ENCODE results near the gene AOC2.
A peak's percentile ranks its signal among the peaks of the same experiment; 100 is the strongest.
"Not testable (repeated sequence)": the region's sequence is repeated elsewhere in the genome, so short reads cannot be mapped to it uniquely, and the experiment has no call there.

The AOC2 gene

DNA sequence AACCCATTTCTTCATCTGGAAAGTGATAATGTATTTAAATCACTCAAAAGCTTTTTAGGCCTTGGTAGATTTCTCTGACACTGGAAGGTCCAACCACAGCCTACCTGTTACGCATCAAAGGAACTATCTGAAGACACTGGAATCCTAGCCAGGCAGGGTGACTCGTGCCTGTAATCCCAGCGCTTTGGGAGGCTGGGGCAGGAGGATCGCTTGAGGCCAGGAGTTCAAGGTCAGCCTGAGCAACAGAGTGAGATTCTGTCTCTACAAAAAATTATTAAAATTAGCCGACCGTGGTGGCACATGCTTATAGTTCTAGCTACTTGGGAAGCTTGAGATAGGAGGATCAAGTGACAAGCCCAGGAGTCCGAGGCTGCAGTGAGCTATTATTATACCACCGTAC, 37.8 kb downstream of the AOC2 start:
- no peaks in the 10 kb centered on the region for H4K20me1 ChIP-seq
- H3K4me2 ChIP-seq: no peak overlapping the region; a peak in 1 of 22 replicates
- no peak for TF ChIP-seq Cebpa-rat (IDR thresholded peaks at IDR 0.05)
- H3K27me3 ChIP-seq: no peaks in the 10 kb centered on the region
- H3K9me3 ChIP-seq (replicated peaks in 1 of 11): no peaks in the 10 kb centered on the region
- H3K4me3 ChIP-seq: no peak overlapping the region
- peaks cover 13 to 37% (median 22%) of the 10 kb centered on the region in 10 experiments for H3K4me1 ChIP-seq
- H3K27ac ChIP-seq: no peak overlapping the region
- H3K9ac ChIP-seq: no peak overlapping the region
- no peaks in the 10 kb centered on the region for H3K36me3 ChIP-seq

DNA sequence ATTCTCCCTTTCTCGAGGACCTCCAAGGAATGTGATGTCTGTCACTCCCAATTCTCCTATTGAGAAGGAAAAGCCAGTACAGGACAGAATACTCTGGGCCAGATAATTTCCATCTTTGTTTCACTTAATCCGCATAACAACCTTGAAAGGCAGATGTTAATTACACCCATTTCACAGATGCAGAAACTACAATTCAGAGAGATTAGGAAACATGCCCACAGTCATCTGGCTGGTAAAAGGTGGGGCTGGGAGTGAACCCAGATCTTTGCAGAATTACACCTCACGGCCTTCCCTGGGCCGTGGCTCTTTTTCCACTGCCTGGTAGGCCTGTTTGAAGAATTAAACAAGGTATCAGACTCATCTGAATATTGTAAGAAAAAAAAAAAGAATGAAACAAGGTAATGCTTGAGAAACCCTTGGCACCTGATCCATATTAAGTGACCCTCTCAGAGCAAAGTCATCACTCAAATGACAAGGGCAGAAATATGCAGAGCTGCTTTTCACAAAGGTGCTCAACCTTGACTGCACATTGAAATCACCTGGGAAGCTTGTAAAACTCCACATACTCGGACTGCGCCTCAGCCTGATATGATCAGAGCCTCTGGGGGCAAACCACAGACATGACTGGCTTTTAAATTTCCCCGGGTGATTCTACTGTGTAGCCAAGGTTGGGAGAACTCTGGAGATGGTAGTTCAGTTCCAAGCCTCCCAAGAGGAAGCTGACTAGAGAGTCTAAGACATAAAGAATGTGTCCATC, 39.6 kb downstream of the AOC2 start:
- no peaks in the 10 kb centered on the region for H3K36me3 ChIP-seq
- peak overlapping the region in 2 of 11 experiments; percentile 77 to 83; a peak in 2 of 22 replicates for H3K4me2 ChIP-seq
- no peaks in the 10 kb centered on the region for H3K9me3 ChIP-seq (replicated peaks in 1 of 11)
- H3K4me3 ChIP-seq: no peak overlapping the region
- no peaks in the 10 kb centered on the region for H3K27me3 ChIP-seq
- no peaks in the 10 kb centered on the region for H4K20me1 ChIP-seq
- peaks cover 13 to 48% (median 29%) of the 10 kb centered on the region in 10 experiments for H3K4me1 ChIP-seq
- no peak for TF ChIP-seq Cebpa-rat (IDR thresholded peaks at IDR 0.05)
- H3K27ac ChIP-seq: no peak overlapping the region
- H3K9ac ChIP-seq: no peak overlapping the region

GRCh38 chr17:42885806-42886205, 41.4 kb downstream of the AOC2 start:
- not testable (repeated sequence) for H3K9ac ChIP-seq; H3K36me3 ChIP-seq; H3K4me3 ChIP-seq; H3K27me3 ChIP-seq; H4K20me1 ChIP-seq; H3K9me3 ChIP-seq (replicated peaks in 1 of 11)
- Histone ChIP-seq H3K27ac (peak overlapping the region in 2 of 11 experiments; percentile 25 to 40; a peak in 1 of 22 replicates), H3K4me2 (peak overlapping the region; percentile 53 to 84 (median 76)), H3K4me1 (peaks cover 13 to 54% (median 30%) of the 10 kb centered on the region in 10 experiments)

GRCh38 chr17:42886283-42887176, 42.1 kb downstream of the AOC2 start:
- Histone ChIP-seq H3K27me3 (no peaks in the 10 kb centered on the region), H3K9me3 (replicated peaks in 1 of 11) (no peaks in the 10 kb centered on the region), H3K36me3 (no peaks in the 10 kb centered on the region), H3K4me3 (peak overlapping the region in 1 of 10 experiments; percentile 22; a peak in 1 of 20 replicates), H4K20me1 (no peaks in the 10 kb centered on the region), H3K9ac (peak overlapping the region in 1 of 11 experiments; percentile 33; a peak in 1 of 22 replicates), H3K4me2 (peak overlapping the region; percentile 53 to 84 (median 76)), H3K4me1 (peaks cover 13 to 62% (median 35%) of the 10 kb centered on the region in 10 experiments), H3K27ac (peak overlapping the region in 2 of 11 experiments; percentile 40 to 52; a peak in 4 of 22 replicates)
- TF ChIP-seq Cebpa-rat (IDR thresholded peaks at IDR 0.05): no peak

- Histone ChIP-seq H3K9ac (no peak overlapping the region), H3K4me3 (no peak overlapping the region), H3K4me2 (no peak overlapping the region), H3K36me3 (no peaks in the 10 kb centered on the region), H3K4me1 (peaks cover 26 to 86% (median 66%) of the 10 kb centered on the region in 10 experiments), H3K9me3 (replicated peaks in 1 of 11) (no peaks in the 10 kb centered on the region), H4K20me1 (no peaks in the 10 kb centered on the region), H3K27ac (no peak overlapping the region), H3K27me3 (no peaks in the 10 kb centered on the region)
- no peak for TF ChIP-seq Cebpa-rat (IDR thresholded peaks at IDR 0.05)
These were observed 45.4 kb downstream of the AOC2 start for GRCh38 chr17:42889809-42890208.

DNA sequence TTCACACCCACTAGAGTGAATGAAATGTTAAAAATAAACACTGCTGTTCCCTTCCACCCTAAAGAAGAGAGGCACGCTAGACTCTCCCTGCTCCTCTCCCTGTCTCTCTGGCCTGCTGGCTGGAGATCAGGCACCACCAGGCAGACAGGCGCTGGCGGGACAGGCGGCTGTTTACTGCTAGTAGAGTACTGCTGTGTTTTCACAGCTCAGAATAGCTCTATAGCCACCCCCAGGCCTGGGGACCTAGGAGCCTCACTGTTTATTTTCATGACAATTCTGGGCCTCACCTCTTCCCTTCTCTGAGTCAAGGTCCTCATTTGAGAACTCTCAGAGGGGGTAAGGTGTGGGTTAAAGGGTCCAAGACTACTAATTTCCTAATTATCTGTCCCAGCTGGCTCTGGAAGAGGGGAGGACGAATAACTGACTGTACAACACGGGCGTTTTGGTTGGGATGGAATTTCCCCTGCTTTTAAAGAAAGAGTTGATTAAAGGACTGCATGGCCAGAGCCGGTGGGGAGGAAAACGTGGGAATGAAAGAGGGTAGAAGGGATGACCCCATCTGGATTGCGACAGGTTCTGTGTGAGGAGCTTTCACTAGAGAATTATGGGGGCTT, 47.3 kb downstream of the AOC2 start:
- Histone ChIP-seq H3K4me2 (peak overlapping the region in 8 of 11 experiments; percentile 67 to 91 (median 83); a peak in 14 of 22 replicates), H3K4me3 (no peak overlapping the region), H3K4me1 (peaks cover 16 to 86% (median 60%) of the 10 kb centered on the region in 10 experiments), H4K20me1 (no peaks in the 10 kb centered on the region), H3K36me3 (no peaks in the 10 kb centered on the region), H3K9ac (peak overlapping the region in 4 of 11 experiments; percentile 13 to 44 (median 22); a peak in 4 of 22 replicates), H3K9me3 (replicated peaks in 1 of 11) (no peaks in the 10 kb centered on the region), H3K27me3 (no peaks in the 10 kb centered on the region), H3K27ac (peak overlapping the region in 9 of 11 experiments; percentile 11 to 80 (median 66); a peak in 17 of 22 replicates)
- no peak for TF ChIP-seq Cebpa-rat (IDR thresholded peaks at IDR 0.05)

DNA sequence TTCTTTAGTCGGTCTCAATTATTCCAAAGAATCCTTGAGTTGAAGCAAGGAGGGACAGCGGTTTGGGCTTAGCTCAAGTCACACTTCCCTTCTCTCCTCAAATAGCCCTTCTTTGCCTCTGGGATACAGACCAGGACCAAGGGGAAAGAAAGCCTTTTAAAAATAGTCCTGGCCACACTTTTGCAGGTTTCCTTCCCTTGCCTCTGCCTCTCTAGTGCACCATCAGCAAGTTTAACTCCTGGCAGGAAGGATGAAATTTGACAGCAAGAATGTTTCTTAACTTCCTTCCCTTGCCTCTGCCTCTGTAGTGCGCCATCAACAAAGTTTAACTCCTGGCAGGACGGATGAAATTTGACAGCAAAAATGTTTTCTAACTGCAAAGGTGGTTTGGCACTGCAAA, 49.0 kb downstream of the AOC2 start:
- Histone ChIP-seq H3K4me1 (peaks cover 12 to 72% (median 51%) of the 10 kb centered on the region in 10 experiments), H3K27ac (peak overlapping the region; percentile 11 to 80 (median 64); a peak in 20 of 22 replicates), H3K36me3 (no peaks in the 10 kb centered on the region), H3K4me2 (peak overlapping the region; percentile 52 to 91 (median 83)), H3K9ac (peak overlapping the region in 10 of 11 experiments; percentile 11 to 71 (median 55); a peak in 16 of 22 replicates), H4K20me1 (no peaks in the 10 kb centered on the region), H3K27me3 (no peaks in the 10 kb centered on the region), H3K4me3 (peak overlapping the region in 6 of 10 experiments; percentile 15 to 49 (median 36); a peak in 7 of 20 replicates), H3K9me3 (replicated peaks in 1 of 11) (no peaks in the 10 kb centered on the region)
- TF ChIP-seq Cebpa-rat (IDR thresholded peaks at IDR 0.05): 0 out of 22 replicates have a peak, but pooled peaks of 1 of the 11 experiments have one; percentile 23

DNA sequence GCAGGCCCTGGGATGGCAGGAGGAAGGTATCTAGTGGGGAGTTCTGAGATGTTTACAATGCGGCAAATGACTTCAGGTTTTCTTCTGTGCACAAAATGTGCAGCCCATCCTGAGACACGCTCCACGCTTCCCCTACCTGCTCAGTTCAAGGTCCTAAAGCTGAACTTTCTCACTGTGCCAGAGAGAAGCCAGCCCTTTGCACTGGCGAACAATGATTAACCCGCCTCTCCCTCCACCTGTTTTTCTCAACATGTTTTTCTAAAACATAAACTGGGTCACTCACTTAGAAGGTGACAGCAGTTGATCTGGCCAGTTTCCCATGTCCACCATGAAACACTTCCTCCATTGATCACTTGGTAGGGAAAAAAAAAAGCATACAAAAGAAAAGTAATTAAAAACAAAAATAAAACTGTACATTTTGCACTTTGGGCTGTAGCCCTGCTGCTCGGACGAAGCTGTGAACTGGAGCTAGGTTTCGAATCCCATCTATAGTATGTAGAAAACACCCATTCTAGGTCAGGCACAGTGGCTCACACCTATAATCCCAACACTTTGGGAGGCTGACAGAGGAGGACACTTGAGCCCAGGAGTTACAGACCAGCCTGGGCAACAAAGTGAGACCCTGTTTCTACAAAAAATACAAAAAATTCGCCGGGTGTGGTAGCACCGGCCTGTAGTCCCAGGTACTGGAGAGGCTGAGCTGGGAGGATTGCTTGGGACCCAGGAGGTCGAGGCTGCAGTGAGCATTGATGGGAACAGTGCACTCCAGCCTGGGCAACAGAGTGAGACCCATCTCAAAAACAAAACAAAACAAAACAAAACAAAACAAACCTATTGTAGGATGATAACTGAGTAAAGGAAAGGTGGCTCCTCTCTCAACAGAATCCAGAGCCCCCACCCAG, 50.2 kb downstream of the AOC2 start:
- Histone ChIP-seq H3K9ac (peak overlapping the region in 2 of 11 experiments; percentile 50 to 71; a peak in 3 of 22 replicates), H3K4me1 (peaks cover 12 to 67% (median 49%) of the 10 kb centered on the region in 10 experiments), H3K4me2 (peak overlapping the region in 10 of 11 experiments; percentile 67 to 91 (median 83); a peak in 19 of 22 replicates), H3K27me3 (no peaks in the 10 kb centered on the region), H3K36me3 (no peaks in the 10 kb centered on the region), H3K27ac (peak overlapping the region in 10 of 11 experiments; percentile 15 to 80 (median 65); a peak in 15 of 22 replicates), H4K20me1 (no peaks in the 10 kb centered on the region), H3K9me3 (replicated peaks in 1 of 11) (no peaks in the 10 kb centered on the region), H3K4me3 (0 out of 20 replicates have a peak overlapping the region, but pooled peaks of 1 of the 10 experiments have one; percentile 1)
- TF ChIP-seq Cebpa-rat (IDR thresholded peaks at IDR 0.05): no peak

Measured in BLaER1 treated with 17β-estradiol and CSF1 and Interleukin-3, amounts not matched to agents 10 nM and 100 nM (cell line).